Measurements from ENCODE around the gene SERPINB10. TPM values are rescaled to one million over a fixed set of nuclear protein-coding genes. Genes with fewer than 3 reads are reported as not detected.

The SERPINB10 gene
- total and polyA plus RNA-seq, 2 experiments from 2014 or later = 0.93 TPM; not detected in 1

- Histone ChIP-seq H3K27me3 (no peaks in the 10 kb centered on the region), H3K4me3 (no peak overlapping the region), H3K36me3 (replicated peaks; ENCODE audit: insufficient read depth, low read depth) (no peaks in the 10 kb centered on the region), H3K79me2 (no peaks in the 10 kb centered on the region), H3K27ac (no peak overlapping the region), H3K9me2 (replicated peaks; ENCODE audit: insufficient read depth) (no peaks in the 10 kb centered on the region), H2AFZ (no peak overlapping the region), H3K4me1 (ENCODE audit: insufficient read depth) (no peaks in the 10 kb centered on the region), H3K4me2 (no peak overlapping the region), H4K20me1 (ENCODE audit: insufficient read depth, poor library complexity, severe bottlenecking) (no peaks in the 10 kb centered on the region), H3K9me3 (ENCODE audit: low read depth) (no peaks in the 10 kb centered on the region)
- DNase-seq (ENCODE audit: low spot score) = no peak
- WGBS (ENCODE audit: low lambda C conversion rate, missing lambda C conversion rate) = 89% methylated on average over 4 of the region's 4 CpGs
- no peak for TF ChIP-seq EZH2 (IDR thresholded peaks at IDR 0.05; ENCODE audit: borderline replicate concordance)
- TF ChIP-seq CTCF (IDR thresholded peaks at IDR 0.05; ENCODE audit: poor library complexity) = no peak
These were observed 15.2 kb upstream of the SERPINB10 start for GRCh38 chr18:63892566-63892965.

GRCh38 chr18:63894106-63894772, 13.5 kb upstream of the SERPINB10 start:
- no peaks in the 10 kb centered on the region for H3K4me1 ChIP-seq (ENCODE audit: insufficient read depth)
- H3K36me3 ChIP-seq (replicated peaks; ENCODE audit: insufficient read depth, low read depth) = no peaks in the 10 kb centered on the region
- H3K27me3 ChIP-seq = no peaks in the 10 kb centered on the region
- no peaks in the 10 kb centered on the region for H4K20me1 ChIP-seq (ENCODE audit: insufficient read depth, poor library complexity, severe bottlenecking)
- TF ChIP-seq EZH2phosphoT487 (IDR thresholded peaks at IDR 0.05; ENCODE audit: low read depth, severe bottlenecking, unreplicated experiment) = no peak
- no peak for TF ChIP-seq EZH2 (IDR thresholded peaks at IDR 0.05; ENCODE audit: borderline replicate concordance)
- no peak for TF ChIP-seq CTCF (IDR thresholded peaks at IDR 0.05; ENCODE audit: poor library complexity)
- no peak overlapping the region for H3K27ac ChIP-seq
- H3K4me2 ChIP-seq = no peak overlapping the region
- no peak overlapping the region for H3K4me3 ChIP-seq
- no peaks in the 10 kb centered on the region for H3K9me2 ChIP-seq (replicated peaks; ENCODE audit: insufficient read depth)
- H3K79me2 ChIP-seq = no peaks in the 10 kb centered on the region
- DNase-seq (ENCODE audit: low spot score) = no peak
- H2AFZ ChIP-seq = no peak overlapping the region
- 89% methylated on average over 6 of the region's 6 CpGs for WGBS (ENCODE audit: low lambda C conversion rate, missing lambda C conversion rate)
- no peaks in the 10 kb centered on the region for H3K9me3 ChIP-seq (ENCODE audit: low read depth)

- H3K36me3 ChIP-seq (replicated peaks; ENCODE audit: insufficient read depth, low read depth) = no peaks in the 10 kb centered on the region
- no peaks in the 10 kb centered on the region for H3K4me1 ChIP-seq (ENCODE audit: insufficient read depth)
- H3K9me3 ChIP-seq (ENCODE audit: low read depth) = no peaks in the 10 kb centered on the region
- H3K79me2 ChIP-seq = no peaks in the 10 kb centered on the region
- no peaks in the 10 kb centered on the region for H3K27me3 ChIP-seq
- no peaks in the 10 kb centered on the region for H4K20me1 ChIP-seq (ENCODE audit: insufficient read depth, poor library complexity, severe bottlenecking)
- no peak overlapping the region for H2AFZ ChIP-seq
- no peak for DNase-seq (ENCODE audit: low spot score)
- no peak for TF ChIP-seq CTCF (IDR thresholded peaks at IDR 0.05; ENCODE audit: poor library complexity)
- TF ChIP-seq EZH2 (IDR thresholded peaks at IDR 0.05; ENCODE audit: borderline replicate concordance) = no peak
- TF ChIP-seq EZH2phosphoT487 (IDR thresholded peaks at IDR 0.05; ENCODE audit: low read depth, severe bottlenecking, unreplicated experiment) = no peak
- no peak overlapping the region for H3K27ac ChIP-seq
- H3K9me2 ChIP-seq (replicated peaks; ENCODE audit: insufficient read depth) = no peaks in the 10 kb centered on the region
- H3K4me3 ChIP-seq = no peak overlapping the region
- 79% methylated on average over 6 of the region's 6 CpGs for WGBS (ENCODE audit: low lambda C conversion rate, missing lambda C conversion rate)
- H3K4me2 ChIP-seq = no peak overlapping the region
These were observed 12.6 kb upstream of the SERPINB10 start for GRCh38 chr18:63895190-63895589.

Measured in hepatocyte (in vitro differentiated cells).